DOHH2 (cell line): ENCODE measurements around the gene CEP131.

ENCODE experiments used
- H3F3A ChIP-seq: fragments of 200-600 bp; sonication (generic), shearing (Covaris generic); 2 replicates; pipeline ENCODE4 v1.6.0; 2016; ENCODE audit warnings: antibody characterized with exemption, mild to moderate bottlenecking; ENCODE audit not compliant: control insufficient read depth, insufficient read depth
- H3K27ac ChIP-seq: fragments of 200-600 bp; sonication (generic); 2 replicates; pipeline ENCODE4 v1.5.1; 2014; ENCODE audit warnings: low read depth, mild to moderate bottlenecking, low read length, moderate library complexity
- H3K27me3 ChIP-seq: fragments of 200-600 bp; sonication (generic); 2 replicates; pipeline ENCODE4 v1.6.1; 2014; ENCODE audit warnings: mild to moderate bottlenecking, low read length, mixed read lengths; ENCODE audit not compliant: control insufficient read depth
- H3K36me3 ChIP-seq: fragments of 200-600 bp; sonication (generic); 2 replicates; pipeline ENCODE4 v1.6.1; 2014; ENCODE audit warnings: mild to moderate bottlenecking, low read length, moderate library complexity, mixed read lengths; ENCODE audit not compliant: control insufficient read depth
- H3K4me1 ChIP-seq: fragments of 200-600 bp; sonication (generic); 2 replicates; pipeline ENCODE4 v1.6.1; 2014; ENCODE audit warnings: mild to moderate bottlenecking, low read length, mixed read lengths; ENCODE audit not compliant: control insufficient read depth
- H3K4me2 ChIP-seq: fragments of 200-600 bp; sonication (generic); 2 replicates; pipeline ENCODE4 v1.6.0; 2014; ENCODE audit warnings: mild to moderate bottlenecking, low read length, moderate library complexity
- H3K4me3 ChIP-seq: fragments of 200-600 bp; sonication (generic); 2 replicates; pipeline ENCODE4 v1.5.1; 2014; ENCODE audit warnings: mild to moderate bottlenecking, low read length, mixed read lengths
- H3K79me2 ChIP-seq: fragments of 200-600 bp; sonication (generic); 2 replicates; pipeline ENCODE4 v1.6.1; 2014; ENCODE audit warnings: mild to moderate bottlenecking, low read length, mixed read lengths; ENCODE audit not compliant: control insufficient read depth
- H3K9me2 ChIP-seq: fragments of 200-600 bp; sonication (generic); replicated peaks from 2 replicates; pipeline ENCODE4 v1.6.1; 2014; ENCODE audit warnings: mild to moderate bottlenecking, low read length, mixed read lengths; ENCODE audit not compliant: control insufficient read depth
- H3K9me3 ChIP-seq: fragments of 200-600 bp; sonication (generic); 2 replicates; pipeline ENCODE4 v1.6.1; 2014; ENCODE audit warnings: antibody characterized with exemption, low read length, mixed read lengths; ENCODE audit not compliant: control insufficient read depth, insufficient read depth
- H4K20me1 ChIP-seq: fragments of 200-600 bp; sonication (generic); 2 replicates; pipeline ENCODE4 v1.6.0; 2014; ENCODE audit warnings: low read depth, mild to moderate bottlenecking, antibody characterized with exemption, low read length, moderate library complexity; ENCODE audit not compliant: control insufficient read depth, insufficient read depth
- EZH2phosphoT487 ChIP-seq: fragments of 200-600 bp; sonication (generic); IDR thresholded peaks from 2 replicates; pipeline ENCODE4 v1.6.1; 2017; ENCODE audit warnings: borderline replicate concordance, mild to moderate bottlenecking, antibody characterized with exemption, low read length, moderate library complexity, mixed read lengths
- TF ChIP-seq, protein P1 (sequence below): fragments of 200-600 bp; sonication (generic); IDR thresholded peaks from one replicate; pipeline ENCODE4 v1.5.1; 2014; ENCODE audit warnings: antibody characterized with exemption, mild to moderate bottlenecking, low read depth, low read length; ENCODE audit not compliant: poor library complexity, severe bottlenecking

Gene CEP131

DNA sequence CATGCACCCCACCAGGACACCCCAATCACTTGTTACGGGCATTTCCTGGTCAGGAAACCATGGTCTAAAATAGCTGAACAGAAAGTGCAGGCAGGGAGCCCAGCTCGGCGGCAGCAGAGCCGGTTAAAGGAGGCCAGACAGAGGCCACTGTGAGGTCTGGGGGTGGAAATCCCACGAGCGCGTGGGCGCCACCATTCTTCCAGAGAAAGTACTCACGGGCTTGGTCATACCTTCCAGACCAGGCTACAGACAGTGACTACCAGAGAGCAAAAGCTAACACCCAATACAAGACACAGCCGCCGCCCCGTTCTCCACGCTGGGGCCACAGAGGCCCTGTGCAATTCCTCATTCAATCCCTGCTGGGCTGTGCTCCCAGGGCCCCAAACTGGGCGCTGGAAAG is 11.9 kb downstream of the CEP131 start:
- no peaks in the 10 kb centered on the region for H3K27me3 ChIP-seq
- H3K4me3 ChIP-seq: no peak overlapping the region
- H3K4me1 ChIP-seq: no peaks in the 10 kb centered on the region; the same call in 1 of the 2 replicates
- TF ChIP-seq EZH2phosphoT487: no peak
- TF ChIP-seq, protein P1, sequence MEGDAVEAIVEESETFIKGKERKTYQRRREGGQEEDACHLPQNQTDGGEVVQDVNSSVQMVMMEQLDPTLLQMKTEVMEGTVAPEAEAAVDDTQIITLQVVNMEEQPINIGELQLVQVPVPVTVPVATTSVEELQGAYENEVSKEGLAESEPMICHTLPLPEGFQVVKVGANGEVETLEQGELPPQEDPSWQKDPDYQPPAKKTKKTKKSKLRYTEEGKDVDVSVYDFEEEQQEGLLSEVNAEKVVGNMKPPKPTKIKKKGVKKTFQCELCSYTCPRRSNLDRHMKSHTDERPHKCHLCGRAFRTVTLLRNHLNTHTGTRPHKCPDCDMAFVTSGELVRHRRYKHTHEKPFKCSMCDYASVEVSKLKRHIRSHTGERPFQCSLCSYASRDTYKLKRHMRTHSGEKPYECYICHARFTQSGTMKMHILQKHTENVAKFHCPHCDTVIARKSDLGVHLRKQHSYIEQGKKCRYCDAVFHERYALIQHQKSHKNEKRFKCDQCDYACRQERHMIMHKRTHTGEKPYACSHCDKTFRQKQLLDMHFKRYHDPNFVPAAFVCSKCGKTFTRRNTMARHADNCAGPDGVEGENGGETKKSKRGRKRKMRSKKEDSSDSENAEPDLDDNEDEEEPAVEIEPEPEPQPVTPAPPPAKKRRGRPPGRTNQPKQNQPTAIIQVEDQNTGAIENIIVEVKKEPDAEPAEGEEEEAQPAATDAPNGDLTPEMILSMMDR: no peak
- no peak overlapping the region for H3K27ac ChIP-seq
- H4K20me1 ChIP-seq: no peaks in the 10 kb centered on the region
- H3F3A ChIP-seq: no peaks in the 10 kb centered on the region
- no peak overlapping the region for H3K4me2 ChIP-seq
- no peaks in the 10 kb centered on the region for H3K9me2 ChIP-seq
- no peaks in the 10 kb centered on the region for H3K79me2 ChIP-seq
- H3K9me3 ChIP-seq: no peaks in the 10 kb centered on the region
- H3K36me3 ChIP-seq: no peaks in the 10 kb centered on the region

DNA sequence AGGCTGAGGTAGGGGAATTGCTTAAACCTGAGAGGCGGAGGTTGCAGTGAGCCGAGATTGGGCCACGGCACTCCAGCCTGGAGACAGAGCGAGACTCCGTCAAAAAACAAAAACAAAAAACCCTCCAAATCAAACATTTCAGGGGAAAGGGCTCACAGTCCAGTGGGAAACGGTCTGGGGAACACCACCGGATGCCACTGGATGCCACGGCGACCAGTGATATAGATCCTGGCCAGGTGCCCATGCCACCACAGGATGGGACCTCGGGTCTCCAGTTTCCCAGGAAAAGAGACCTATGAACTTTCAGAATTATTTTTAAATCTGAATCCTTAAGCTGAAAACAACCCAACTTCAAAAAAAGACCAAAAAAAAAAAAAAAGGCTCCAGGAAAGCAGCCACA is 12.3 kb downstream of the CEP131 start:
- Histone ChIP-seq H3K4me3 (no peak overlapping the region), H3K4me2 (no peak overlapping the region), H3K79me2 (no peaks in the 10 kb centered on the region), H4K20me1 (no peaks in the 10 kb centered on the region), H3K9me2 (no peaks in the 10 kb centered on the region), H3F3A (no peaks in the 10 kb centered on the region), H3K27ac (no peak overlapping the region), H3K9me3 (no peaks in the 10 kb centered on the region), H3K27me3 (no peaks in the 10 kb centered on the region), H3K36me3 (no peaks in the 10 kb centered on the region), H3K4me1 (no peaks in the 10 kb centered on the region; the same call in 1 of the 2 replicates)
- TF ChIP-seq EZH2phosphoT487: no peak
- TF ChIP-seq, protein P1: no peak

DNA sequence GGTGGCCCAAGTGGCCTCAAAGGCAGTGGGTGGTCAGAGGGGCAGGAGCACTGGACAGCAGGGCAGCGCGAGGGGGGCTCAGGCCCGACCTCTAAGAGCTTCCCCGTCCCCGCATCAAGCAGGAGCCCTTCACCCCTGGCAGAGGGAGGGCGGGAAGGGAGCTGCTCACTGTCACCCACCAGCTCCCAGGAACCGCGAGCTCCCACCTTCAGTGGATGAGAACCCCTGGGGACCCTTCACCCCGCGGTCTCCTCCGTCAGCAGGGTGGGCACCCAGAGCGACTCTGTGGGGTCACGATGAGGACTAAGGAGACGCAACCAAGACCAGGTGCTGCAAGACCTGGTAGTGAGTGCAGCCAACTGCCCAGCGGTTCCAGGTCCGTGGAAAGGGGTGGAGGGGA is 13.6 kb downstream of the CEP131 start:
- TF ChIP-seq, protein P1: no peak
- no peak for TF ChIP-seq EZH2phosphoT487
- Histone ChIP-seq H3K4me1 (no peaks in the 10 kb centered on the region; the same call in 1 of the 2 replicates), H3K9me2 (no peaks in the 10 kb centered on the region), H3K27me3 (no peaks in the 10 kb centered on the region), H3K27ac (no peak overlapping the region), H3K9me3 (no peaks in the 10 kb centered on the region), H4K20me1 (no peaks in the 10 kb centered on the region), H3K4me3 (no peak overlapping the region), H3K79me2 (no peaks in the 10 kb centered on the region), H3K36me3 (no peaks in the 10 kb centered on the region), H3K4me2 (no peak overlapping the region), H3F3A (no peaks in the 10 kb centered on the region)

DNA sequence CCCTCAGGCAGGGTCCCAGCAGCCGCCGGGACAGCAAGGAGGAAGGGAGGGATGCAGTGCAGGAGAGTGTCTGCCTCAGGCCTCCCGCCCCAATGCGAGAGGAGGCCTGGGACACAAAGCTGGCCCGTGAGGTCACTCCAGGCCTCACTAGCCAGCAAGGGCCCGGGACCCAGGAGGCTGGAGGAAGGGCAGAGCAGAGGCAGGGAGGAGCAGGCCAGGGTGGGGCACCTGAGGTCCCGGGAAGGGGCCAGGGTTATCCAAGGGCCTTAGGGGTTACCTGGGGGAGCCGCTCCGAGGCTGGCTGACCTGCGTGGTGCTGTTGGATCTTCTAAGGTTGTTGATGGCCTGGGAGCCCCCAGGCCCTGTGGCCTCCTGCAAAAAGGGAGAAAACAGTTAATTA is 14.1 kb downstream of the CEP131 start:
- Histone ChIP-seq H3K9me2 (no peaks in the 10 kb centered on the region), H3K4me1 (no peaks in the 10 kb centered on the region; the same call in 1 of the 2 replicates), H4K20me1 (no peaks in the 10 kb centered on the region), H3F3A (no peaks in the 10 kb centered on the region), H3K79me2 (no peaks in the 10 kb centered on the region), H3K9me3 (no peaks in the 10 kb centered on the region), H3K4me2 (no peak overlapping the region), H3K36me3 (no peaks in the 10 kb centered on the region), H3K27me3 (no peaks in the 10 kb centered on the region), H3K4me3 (no peak overlapping the region), H3K27ac (no peak overlapping the region)
- TF ChIP-seq, protein P1: no peak
- TF ChIP-seq EZH2phosphoT487: no peak
